OCI-LY3 (cell line): ENCODE results near the gene LDLRAD4.

Experiments used
- H2AFZ ChIP-seq: fragments of 200-600, 300-600 bp; shearing (Covaris generic); 2 replicates; pipeline ENCODE4 v1.6.0; 2014; ENCODE audit warnings: antibody characterized with exemption, low read depth, low read length
- H3K27ac ChIP-seq: fragments of 200-600, 300-600 bp; sonication (generic); 2 replicates; pipeline ENCODE4 v1.5.1; 2014; ENCODE audit warnings: mild to moderate bottlenecking, low read length, moderate library complexity, mixed read lengths
- H3K27me3 ChIP-seq: fragments of 200-600, 300-600 bp; sonication (generic); 2 replicates; pipeline ENCODE4 v1.6.1; 2014; ENCODE audit warnings: low read depth, low read length, mixed read lengths
- H3K36me3 ChIP-seq: fragments of 200-600, 300-600 bp; sonication (generic); replicated peaks from 2 replicates; pipeline ENCODE3; 2014; ENCODE audit warnings: low read depth, low read length, mixed read lengths
- H3K4me1 ChIP-seq: fragments of 300-600, 200-600 bp; sonication (generic); 2 replicates; pipeline ENCODE4 v1.6.1; 2014; ENCODE audit warnings: low read length, mixed read lengths
- H3K4me2 ChIP-seq: fragments of 200-600, 300-600 bp; sonication (generic); 2 replicates; pipeline ENCODE4 v1.6.1; 2014; ENCODE audit warnings: low read length, mixed read lengths
- H3K4me3 ChIP-seq: fragments of 300-600, 200-600 bp; sonication (generic); 2 replicates; pipeline ENCODE4 v1.5.1; 2014; ENCODE audit warnings: antibody characterized with exemption, mild to moderate bottlenecking, low read length, moderate library complexity
- H3K79me2 ChIP-seq: fragments of 300-600, 200-600 bp; shearing (Covaris generic); 2 replicates; pipeline ENCODE4 v1.6.1; 2014; ENCODE audit warnings: mild to moderate bottlenecking, low read length, mixed read lengths
- H3K9ac ChIP-seq: fragments of 300-600, 200-600 bp; shearing (Covaris generic); 2 replicates; pipeline ENCODE4 v1.6.0; 2014; ENCODE audit warnings: mild to moderate bottlenecking, low read length, moderate library complexity
- H3K9me3 ChIP-seq: fragments of 200-600, 300-600 bp; shearing (Covaris generic); 2 replicates; pipeline ENCODE4 v1.6.1; 2014; ENCODE audit warnings: low read length, mixed read lengths; ENCODE audit not compliant: insufficient read depth
- H4K20me1 ChIP-seq: fragments of 200-600, 300-600 bp; sonication (generic); 2 replicates; pipeline ENCODE4 v1.6.1; 2016; ENCODE audit warnings: low read length, mixed read lengths; ENCODE audit not compliant: insufficient read depth
- EZH2phosphoT487 ChIP-seq: fragments of 200-600 bp; shearing (Covaris generic); IDR thresholded peaks from 2 replicates; pipeline ENCODE4 v1.6.1; 2018; ENCODE audit warnings: antibody characterized with exemption, mixed run types, low read depth
- TF ChIP-seq, protein P1 (sequence below): fragments of 200-600, 300-600 bp; sonication (generic); IDR thresholded peaks from 2 replicates; pipeline ENCODE4 v1.5.1; 2014; ENCODE audit warnings: antibody characterized with exemption, low read length, low read depth

LDLRAD4 gene

DNA sequence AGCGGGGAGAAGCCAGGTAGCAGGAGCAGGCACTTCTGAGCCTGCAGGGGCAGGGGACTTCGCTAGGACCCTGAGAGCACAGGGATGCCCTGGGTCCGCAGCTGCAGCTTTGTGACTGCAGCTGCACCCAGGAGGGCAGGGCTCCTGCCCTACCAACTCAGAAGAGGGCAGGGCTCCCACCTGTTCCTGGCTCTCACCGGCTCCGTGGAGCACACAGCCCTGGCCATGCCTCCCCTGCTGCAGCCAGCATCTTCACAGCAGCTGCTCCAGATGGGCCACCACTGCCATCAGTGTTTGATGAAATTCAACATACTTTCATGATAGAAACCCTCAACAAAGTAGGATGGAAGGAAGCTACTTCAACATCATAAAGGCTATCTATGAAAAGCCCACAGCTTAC is 415.1 kb downstream of the LDLRAD4 start:
- Histone ChIP-seq H3K9ac (no peak overlapping the region), H2AFZ (no peak overlapping the region), H3K9me3 (no peaks in the 10 kb centered on the region; the same call in 1 of the 2 replicates), H3K79me2 (no peaks in the 10 kb centered on the region), H3K4me2 (no peak overlapping the region), H3K27me3 (no peaks in the 10 kb centered on the region), H3K4me3 (no peak overlapping the region), H3K27ac (no peak overlapping the region), H4K20me1 (no peaks in the 10 kb centered on the region; the same call in 1 of the 2 replicates), H3K4me1 (peaks cover 16% of the 10 kb centered on the region), H3K36me3 (peaks cover 13% of the 10 kb centered on the region)
- TF ChIP-seq EZH2phosphoT487: no peak
- TF ChIP-seq, protein P1, sequence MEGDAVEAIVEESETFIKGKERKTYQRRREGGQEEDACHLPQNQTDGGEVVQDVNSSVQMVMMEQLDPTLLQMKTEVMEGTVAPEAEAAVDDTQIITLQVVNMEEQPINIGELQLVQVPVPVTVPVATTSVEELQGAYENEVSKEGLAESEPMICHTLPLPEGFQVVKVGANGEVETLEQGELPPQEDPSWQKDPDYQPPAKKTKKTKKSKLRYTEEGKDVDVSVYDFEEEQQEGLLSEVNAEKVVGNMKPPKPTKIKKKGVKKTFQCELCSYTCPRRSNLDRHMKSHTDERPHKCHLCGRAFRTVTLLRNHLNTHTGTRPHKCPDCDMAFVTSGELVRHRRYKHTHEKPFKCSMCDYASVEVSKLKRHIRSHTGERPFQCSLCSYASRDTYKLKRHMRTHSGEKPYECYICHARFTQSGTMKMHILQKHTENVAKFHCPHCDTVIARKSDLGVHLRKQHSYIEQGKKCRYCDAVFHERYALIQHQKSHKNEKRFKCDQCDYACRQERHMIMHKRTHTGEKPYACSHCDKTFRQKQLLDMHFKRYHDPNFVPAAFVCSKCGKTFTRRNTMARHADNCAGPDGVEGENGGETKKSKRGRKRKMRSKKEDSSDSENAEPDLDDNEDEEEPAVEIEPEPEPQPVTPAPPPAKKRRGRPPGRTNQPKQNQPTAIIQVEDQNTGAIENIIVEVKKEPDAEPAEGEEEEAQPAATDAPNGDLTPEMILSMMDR: no peak

DNA sequence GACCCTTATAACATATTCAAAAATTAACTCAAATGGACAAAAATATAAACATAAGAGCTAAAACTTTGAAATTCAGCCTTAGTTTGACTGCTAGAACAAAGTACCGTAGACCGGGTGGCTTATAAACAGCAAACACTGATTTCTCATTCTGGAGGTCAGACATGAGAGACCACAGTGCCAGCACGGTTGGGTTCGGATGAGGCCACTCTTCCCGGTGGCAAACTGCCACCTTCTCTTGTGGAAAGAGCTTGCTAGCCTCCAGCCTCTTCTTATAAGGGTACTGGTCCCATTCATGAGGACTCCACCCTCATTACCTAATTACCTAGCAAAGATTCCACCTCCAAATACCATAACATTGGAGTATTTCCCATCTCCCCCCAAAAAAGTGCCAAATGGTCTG is 416.5 kb downstream of the LDLRAD4 start:
- TF ChIP-seq, protein P1: no peak
- TF ChIP-seq EZH2phosphoT487: no peak
- no peak overlapping the region for H3K4me2 ChIP-seq
- H3K4me3 ChIP-seq: no peak overlapping the region
- no peaks in the 10 kb centered on the region for H3K27me3 ChIP-seq
- no peak overlapping the region for H3K9ac ChIP-seq
- H4K20me1 ChIP-seq: no peaks in the 10 kb centered on the region; the same call in 1 of the 2 replicates
- no peaks in the 10 kb centered on the region for H3K79me2 ChIP-seq
- no peak overlapping the region for H2AFZ ChIP-seq
- H3K36me3 ChIP-seq: peaks cover 16% of the 10 kb centered on the region
- H3K4me1 ChIP-seq: peaks cover 3% of the 10 kb centered on the region
- H3K27ac ChIP-seq: no peak overlapping the region
- no peaks in the 10 kb centered on the region; the same call in 1 of the 2 replicates for H3K9me3 ChIP-seq

DNA sequence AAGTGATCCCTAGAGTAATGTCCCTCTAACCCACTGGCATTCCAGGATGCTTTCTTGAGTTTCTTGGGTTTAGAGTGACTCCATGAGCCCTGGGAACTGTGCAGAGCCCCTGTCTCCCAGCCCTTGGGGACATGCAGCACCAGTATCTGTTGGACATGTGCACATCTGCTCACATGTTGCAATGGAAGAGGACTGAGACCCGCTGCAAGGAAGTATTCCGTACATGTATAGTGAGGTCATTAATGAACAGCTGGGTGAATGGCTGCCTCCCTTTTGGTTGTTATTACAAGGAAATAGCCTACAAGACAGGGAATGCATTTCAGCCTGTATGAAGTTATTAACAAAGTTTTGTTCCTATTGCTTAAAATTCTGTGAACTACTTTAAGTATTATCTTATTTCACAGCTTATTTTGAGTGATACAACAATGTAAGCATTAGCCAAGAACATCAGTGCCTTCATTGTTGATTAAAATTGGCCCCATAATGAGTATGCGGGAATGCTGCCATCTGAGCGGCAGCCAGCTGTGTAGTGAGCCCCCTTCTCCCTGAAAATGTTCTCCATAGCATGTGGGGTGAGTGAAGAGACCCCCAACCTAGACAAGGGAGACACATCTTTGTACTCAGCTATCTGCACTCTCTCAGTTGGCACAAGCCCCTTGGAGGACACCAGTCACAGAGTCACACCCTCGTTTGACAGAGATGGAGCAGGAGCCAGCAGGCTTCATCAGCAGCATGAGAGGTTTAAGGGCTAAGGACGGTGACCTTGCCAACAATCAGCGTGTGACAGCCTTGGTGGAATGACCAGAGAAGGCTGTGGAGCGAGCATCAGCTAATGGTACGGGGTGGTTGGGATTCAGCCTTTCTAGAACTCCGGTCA is 420.4 kb downstream of the LDLRAD4 start:
- Histone ChIP-seq H3K27ac (no peak overlapping the region), H3K4me1 (no peaks in the 10 kb centered on the region), H2AFZ (no peak overlapping the region), H3K4me3 (no peak overlapping the region), H3K9me3 (no peaks in the 10 kb centered on the region), H3K9ac (no peak overlapping the region), H3K79me2 (no peaks in the 10 kb centered on the region), H3K36me3 (peaks cover 3% of the 10 kb centered on the region), H4K20me1 (peaks cover 8% of the 10 kb centered on the region; the same call in 1 of the 2 replicates), H3K27me3 (no peaks in the 10 kb centered on the region), H3K4me2 (no peak overlapping the region)
- TF ChIP-seq, protein P1: no peak
- TF ChIP-seq EZH2phosphoT487: no peak

- Histone ChIP-seq H3K36me3 (peaks cover 3% of the 10 kb centered on the region), H3K27me3 (no peaks in the 10 kb centered on the region), H3K9ac (no peak overlapping the region), H3K4me3 (no peak overlapping the region), H3K4me1 (no peaks in the 10 kb centered on the region), H3K4me2 (no peak overlapping the region), H4K20me1 (peaks cover 8% of the 10 kb centered on the region; the same call in 1 of the 2 replicates), H3K27ac (no peak overlapping the region), H2AFZ (no peak overlapping the region), H3K9me3 (no peaks in the 10 kb centered on the region), H3K79me2 (no peaks in the 10 kb centered on the region)
- TF ChIP-seq, protein P1: no peak
- TF ChIP-seq EZH2phosphoT487: no peak
Observed at GRCh38 chr18:13640266-13640860, 421.8 kb downstream of the LDLRAD4 start.
